Measurements from ENCODE around the gene VSIR.

The VSIR gene

DNA sequence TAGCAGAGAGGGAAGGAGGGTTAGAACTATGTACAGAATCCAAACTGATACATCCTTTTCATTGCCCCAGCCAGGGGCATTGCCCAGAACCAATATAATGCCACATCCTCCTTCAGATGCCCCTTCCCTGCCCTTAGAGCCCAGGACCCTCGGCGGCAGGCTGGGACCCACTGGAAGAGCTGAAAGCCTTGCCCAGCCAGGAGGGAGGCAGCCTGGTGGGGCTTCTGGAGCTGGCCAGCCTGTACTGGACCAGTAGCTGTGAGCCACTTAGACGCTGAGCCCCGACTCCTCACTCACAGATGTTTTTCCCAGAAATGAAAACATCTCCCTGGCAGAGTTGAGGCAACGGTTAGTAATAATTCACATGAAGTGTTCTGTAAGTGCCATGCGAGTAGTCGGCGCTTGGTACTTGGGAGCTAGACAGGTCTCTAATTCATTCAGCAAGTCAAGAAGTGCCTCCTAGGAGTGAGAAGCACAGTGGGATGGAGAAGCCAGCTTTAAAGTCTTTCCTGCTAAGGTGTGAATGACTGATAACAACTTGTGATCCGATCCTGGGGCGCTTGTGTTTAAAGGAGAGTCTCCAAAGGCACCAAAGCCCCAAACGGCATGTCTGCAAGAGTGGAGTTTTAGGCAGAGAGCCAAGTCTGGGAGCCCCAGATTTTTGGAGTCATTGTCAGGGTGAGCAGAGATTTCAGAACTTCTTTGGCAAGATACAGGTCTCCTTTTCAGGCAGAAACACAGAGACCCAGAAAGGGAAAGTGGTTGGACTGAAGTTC, 9.8 kb downstream of the VSIR start:
- peak; percentile 14 for DNase-seq

DNA sequence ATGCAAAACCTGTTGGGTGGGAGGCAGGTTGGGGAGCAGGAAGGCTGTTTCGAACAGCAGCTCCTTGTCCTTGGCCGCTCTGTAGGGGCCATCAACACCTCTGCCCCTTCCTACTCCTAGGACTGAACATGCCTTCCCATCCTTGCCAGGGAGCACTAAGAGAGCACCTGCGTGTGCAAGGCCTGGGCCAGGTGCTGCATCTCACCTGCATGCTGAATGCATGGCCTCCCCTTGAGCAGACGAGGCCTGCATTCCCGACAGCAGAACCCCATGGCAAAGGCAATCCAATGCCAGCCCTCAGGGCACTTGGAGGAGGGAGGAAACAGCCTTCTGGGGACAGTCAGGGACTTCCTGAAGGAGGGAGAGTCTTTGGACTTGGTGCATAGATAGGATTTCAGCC, 11.0 kb downstream of the VSIR start:
- DNase-seq: no peak

DNA sequence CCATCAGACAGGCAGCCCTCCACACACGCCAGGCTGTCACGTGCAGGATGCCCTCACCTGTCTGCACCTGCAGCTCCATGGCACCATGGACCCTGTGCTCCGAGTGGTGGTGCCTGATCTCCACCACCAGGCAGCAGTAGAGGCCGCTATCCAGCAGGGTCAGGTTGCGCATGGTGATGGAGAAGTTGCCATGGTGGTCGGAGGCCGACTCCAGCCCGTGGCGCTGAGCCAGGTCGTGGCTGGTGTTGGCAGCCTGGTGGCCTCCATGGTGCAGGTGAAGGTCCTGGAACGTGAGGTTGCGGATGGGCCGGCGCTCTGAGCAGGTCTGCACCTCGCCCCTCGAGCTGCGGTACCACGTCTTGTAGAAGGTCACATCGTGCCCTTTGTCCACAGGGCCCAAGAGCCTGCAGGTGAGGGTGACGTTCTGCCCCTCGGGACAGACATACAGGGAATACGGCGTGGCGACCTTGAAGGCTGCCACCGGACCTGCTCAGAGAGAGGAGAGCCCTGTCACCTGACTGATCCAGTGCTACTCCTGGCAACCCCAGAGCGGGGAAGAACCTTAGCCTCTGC, 11.7 kb downstream of the VSIR start:
- no peak for DNase-seq

GRCh38 chr10:71761105-71761511, 12.2 kb downstream of the VSIR start:
- no peak for DNase-seq

GRCh38 chr10:71757399-71757922, 15.9 kb downstream of the VSIR start:
- no peak for DNase-seq

GRCh38 chr10:71756311-71757191, 16.8 kb downstream of the VSIR start:
- DNase-seq: no peak

GRCh38 chr10:71755179-71755879, 18.0 kb downstream of the VSIR start:
- DNase-seq: no peak

DNA sequence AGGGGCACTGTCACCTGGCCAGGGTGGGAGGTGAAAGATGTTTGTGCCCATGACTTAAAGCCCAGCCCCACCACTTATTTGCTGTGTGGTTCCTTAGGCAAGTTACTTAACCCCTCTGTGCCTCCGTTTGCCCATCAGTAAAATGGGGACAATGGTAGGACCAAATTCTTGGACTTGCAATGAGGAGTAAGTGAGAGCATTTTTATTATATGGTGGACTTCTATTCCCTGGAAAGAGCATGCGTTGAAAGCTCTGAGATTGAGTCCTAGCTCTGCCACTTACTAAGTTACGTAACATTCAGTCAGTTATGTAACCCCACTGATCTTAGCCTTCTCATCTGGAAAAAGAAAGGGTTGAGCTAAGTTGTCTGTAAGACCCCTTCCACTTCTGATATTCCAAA, 18.8 kb downstream of the VSIR start:
- DNase-seq: no peak

- DNase-seq: no peak
These were observed 19.3 kb downstream of the VSIR start for GRCh38 chr10:71753960-71754505.

DNA sequence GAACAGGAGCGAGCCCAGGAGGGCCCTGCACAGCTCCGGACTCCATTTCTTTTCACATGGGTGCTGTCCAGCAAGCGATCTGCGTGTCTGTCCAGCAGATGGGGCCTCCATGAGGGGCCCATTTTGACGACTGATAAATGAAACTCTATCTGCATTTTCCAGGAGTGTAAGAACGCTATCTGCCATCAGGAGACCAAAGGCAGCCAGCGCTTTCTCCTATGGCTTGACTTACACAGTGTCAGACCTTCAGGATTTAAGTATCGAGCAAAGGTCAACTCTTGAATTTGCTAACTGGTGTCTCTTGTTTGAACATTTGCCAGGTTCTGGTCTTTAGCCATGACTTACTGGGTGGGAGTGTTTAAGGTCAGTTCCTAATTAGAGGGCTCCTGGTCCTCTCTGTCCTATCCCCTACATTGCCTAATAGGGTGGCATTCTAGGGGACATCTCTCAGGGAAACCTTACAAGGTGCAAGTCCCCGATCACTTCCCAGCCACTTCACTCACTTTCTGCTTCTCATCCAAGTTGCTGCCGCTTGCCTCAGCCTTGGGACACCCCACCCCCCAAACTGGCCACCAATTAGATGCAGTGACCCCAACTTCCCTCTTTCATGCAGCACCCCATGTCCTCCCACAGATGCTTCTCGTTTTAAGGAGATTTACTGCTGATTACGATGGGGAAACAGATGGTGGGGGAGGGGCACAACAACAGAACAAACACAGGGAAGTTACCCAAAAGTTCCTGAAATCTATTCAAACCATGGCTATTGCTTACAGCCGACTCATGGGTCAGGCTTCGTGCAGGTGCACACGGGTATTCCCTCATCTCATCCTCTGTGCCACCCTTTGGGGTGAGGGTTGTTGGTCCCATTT, 20.0 kb downstream of the VSIR start:
- no peak for DNase-seq

- no peak for DNase-seq
These were observed 20.8 kb downstream of the VSIR start for GRCh38 chr10:71752391-71753090.

- no peak for DNase-seq
These were observed 21.6 kb downstream of the VSIR start for GRCh38 chr10:71751515-71752224.

DNA sequence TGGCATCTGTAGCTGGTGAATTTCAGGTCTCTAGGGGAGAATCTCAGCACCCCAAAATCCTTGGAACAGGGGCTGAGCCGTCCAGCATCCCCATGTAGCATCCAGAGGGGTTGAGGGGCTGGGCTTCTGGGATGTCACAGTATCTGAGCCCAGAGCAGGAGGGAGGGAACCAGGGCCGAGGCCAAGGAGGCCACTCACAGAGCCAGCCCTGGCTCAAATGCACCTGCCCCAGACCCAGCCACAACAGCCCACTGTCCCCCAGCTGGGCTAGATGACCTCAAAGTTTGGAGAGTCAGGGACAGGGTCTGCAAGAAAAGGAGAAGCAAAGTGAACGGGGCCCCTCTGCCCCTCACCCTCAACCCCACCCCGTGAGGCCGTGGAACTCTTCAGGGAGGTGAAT, 22.3 kb downstream of the VSIR start:
- no peak for DNase-seq

GRCh38 chr10:71750124-71750841, 23.0 kb downstream of the VSIR start:
- no peak for DNase-seq

GRCh38 chr10:71749396-71749795, 23.9 kb downstream of the VSIR start:
- no peak for DNase-seq

DNA sequence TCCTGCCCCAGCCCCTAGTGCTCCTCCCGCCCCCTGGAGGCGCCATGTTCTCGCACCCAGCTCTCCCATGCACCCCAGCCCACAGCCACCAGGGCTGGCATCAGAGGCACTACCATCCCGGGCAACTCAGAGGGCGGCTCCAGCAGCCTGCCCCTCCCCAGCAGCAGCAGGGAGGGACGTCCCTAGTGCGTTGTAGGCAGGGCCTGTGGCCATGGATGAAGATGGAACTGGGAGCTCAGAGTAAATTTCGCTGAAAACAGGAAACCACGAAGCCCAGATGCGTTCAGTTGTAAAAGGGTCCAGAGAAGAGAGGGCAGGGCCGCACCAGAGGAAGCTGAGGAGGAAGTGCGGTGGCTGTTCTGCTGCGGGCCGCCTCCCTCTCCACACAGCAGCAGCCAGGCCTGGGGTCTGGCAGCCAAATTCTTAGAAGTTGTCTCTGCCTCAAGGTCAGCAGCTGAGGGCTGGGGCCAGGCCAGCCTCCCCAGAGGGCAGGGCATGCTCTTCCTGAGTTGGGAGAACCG, 24.6 kb downstream of the VSIR start:
- DNase-seq: no peak

- no peak for DNase-seq
These were observed 25.5 kb downstream of the VSIR start for GRCh38 chr10:71747551-71748523.

DNA sequence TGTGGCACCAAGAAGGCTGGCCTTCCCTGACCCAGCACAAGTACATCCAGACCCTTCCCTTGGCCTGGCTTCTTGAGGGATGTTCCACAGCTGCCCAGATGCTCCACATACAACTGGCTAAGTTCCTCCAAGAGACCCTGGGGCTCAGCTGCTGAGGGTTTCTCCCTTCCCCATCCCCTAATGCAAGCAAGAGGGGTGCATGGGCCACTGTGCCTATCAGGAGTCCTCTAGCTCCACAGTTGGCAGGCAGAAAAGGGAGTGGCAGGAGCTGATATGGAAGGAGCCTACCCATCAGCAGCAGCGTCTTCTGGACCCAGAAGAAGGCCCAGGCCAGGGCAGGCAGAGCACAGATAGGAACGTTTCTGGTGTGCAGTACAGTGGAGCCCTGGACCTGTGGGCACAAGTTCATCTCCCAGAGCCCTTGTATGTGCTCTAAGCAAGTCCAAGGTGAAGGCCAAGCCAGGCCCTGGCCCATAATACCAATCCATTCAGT, 26.2 kb downstream of the VSIR start:
- no peak for DNase-seq
